Liver (tissue), 9 donors: ENCODE results near the gene PITPNC1. TPM values are rescaled to one million over a fixed set of nuclear protein-coding genes. Genes with fewer than 3 reads are reported as not detected.

Experiments
- DNase-seq: peaks from one replicate; pipeline ENCODE4 v3.0.0-alpha.2; 2017; ENCODE audit warnings: low spot score
- H3K27ac ChIP-seq, 2 donors: one replicate each; pipeline ENCODE4 v1.7.0; 2013; ENCODE audit warnings: inconsistent platforms in 2 of 2, low read length in 2 of 2, control low read depth in 1 of 2, low read depth in 1 of 2, mild to moderate bottlenecking in 1 of 2
- H3K27me3 ChIP-seq, 4 donors: one replicate each; pipeline versions ENCODE4 v1.6.1 to v1.7.0; 2013; ENCODE audit warnings: low read length in 3 of 4, inconsistent platforms in 1 of 4, mild to moderate bottlenecking in 1 of 4, moderate library complexity in 1 of 4; ENCODE audit not compliant: control insufficient read depth in 4 of 4, insufficient read depth in 4 of 4
- H3K36me3 ChIP-seq, 4 donors: one replicate each; pipeline versions ENCODE4 v1.6.1 to v1.7.0; 2013; ENCODE audit warnings: low read length in 3 of 4, mild to moderate bottlenecking in 3 of 4, low read depth in 1 of 4, moderate library complexity in 1 of 4; ENCODE audit not compliant: control insufficient read depth in 4 of 4, insufficient read depth in 3 of 4
- H3K4me1 ChIP-seq, 4 donors: one replicate each; pipeline versions ENCODE4 v1.6.1 to v1.7.0; 2013; ENCODE audit warnings: low read length in 3 of 4, mild to moderate bottlenecking in 3 of 4, moderate library complexity in 1 of 4; ENCODE audit not compliant: control insufficient read depth in 4 of 4, insufficient read depth in 4 of 4
- H3K4me3 ChIP-seq, 3 donors: one replicate each; pipeline versions ENCODE4 v1.6.1 to v1.7.0; 2013; ENCODE audit warnings: low read length in 3 of 3, control low read depth in 1 of 3, low read depth in 1 of 3, mild to moderate bottlenecking in 1 of 3
- H3K9ac ChIP-seq, 2 donors: one replicate each; pipeline ENCODE4 v1.7.0; 2013; ENCODE audit warnings: low read length in 2 of 2, mild to moderate bottlenecking in 2 of 2, moderate library complexity in 2 of 2, control low read depth in 1 of 2, low read depth in 1 of 2
- H3K9me3 ChIP-seq, 4 donors: one replicate each; pipeline versions ENCODE4 v1.6.1 to v1.7.0; 2013; ENCODE audit warnings: low read length in 3 of 4; ENCODE audit not compliant: control insufficient read depth in 4 of 4
- ATF3 ChIP-seq: IDR thresholded peaks from 2 replicates; pipeline ENCODE4 v1.6.1; 2016; ENCODE audit warnings: antibody characterized with exemption
- CTCF ChIP-seq: fragments of 150-350 bp; IDR thresholded peaks from 2 replicates; pipeline ENCODE4 v1.5.1; 2017; ENCODE audit warnings: improper control_type of control experiment, low read depth, low read length; ENCODE audit not compliant: missing input control
- EGR1 ChIP-seq, 2 donors: IDR thresholded peaks; 2 replicates each; pipeline ENCODE4 v1.6.1; 2016 to 2018; ENCODE audit warnings: antibody characterized with exemption in 2 of 2, low read depth in 2 of 2
- FOXA1 ChIP-seq: IDR thresholded peaks from 2 replicates; pipeline ENCODE4 v1.6.1; 2016; ENCODE audit warnings: antibody characterized with exemption
- FOXA2 ChIP-seq: IDR thresholded peaks from 2 replicates; pipeline ENCODE4 v1.6.1; 2016; ENCODE audit warnings: antibody characterized with exemption
- GABPA ChIP-seq, 2 donors: IDR thresholded peaks in 1 of 2; conservative IDR thresholded peaks in 1 of 2; 2 replicates each; pipeline ENCODE4 v1.6.1; 2016; ENCODE audit warnings: antibody characterized with exemption in 2 of 2, mild to moderate bottlenecking in 1 of 2, moderate library complexity in 1 of 2
- HNF4A ChIP-seq, 2 donors: conservative IDR thresholded peaks; 2 replicates each; pipeline ENCODE4 v1.6.1; 2016; ENCODE audit warnings: antibody characterized with exemption in 2 of 2, mild to moderate bottlenecking in 2 of 2
- HNF4G ChIP-seq: IDR thresholded peaks from 2 replicates; pipeline ENCODE4 v1.6.1; 2016; ENCODE audit warnings: antibody characterized with exemption
- JUND ChIP-seq, 2 donors: IDR thresholded peaks; 2 replicates each; pipeline ENCODE4 v1.6.1; 2016; ENCODE audit warnings: antibody characterized with exemption in 2 of 2
- RAD21 ChIP-seq, 2 donors: IDR thresholded peaks; 2 replicates each; pipeline ENCODE4 v1.6.1; 2016; ENCODE audit warnings: antibody characterized with exemption in 2 of 2, mild to moderate bottlenecking in 2 of 2
- RXRA ChIP-seq, 2 donors: IDR thresholded peaks; 2 replicates each; pipeline ENCODE4 v1.6.1; 2017 to 2018; ENCODE audit warnings: antibody characterized with exemption in 2 of 2, mild to moderate bottlenecking in 1 of 2
- SP1 ChIP-seq: IDR thresholded peaks from 2 replicates; pipeline ENCODE4 v1.6.1; 2018; ENCODE audit warnings: antibody characterized with exemption, mild to moderate bottlenecking
- TAF1 ChIP-seq: conservative IDR thresholded peaks from 2 replicates; pipeline ENCODE4 v1.6.1; 2016; ENCODE audit warnings: antibody characterized with exemption, mild to moderate bottlenecking
- YY1 ChIP-seq: IDR thresholded peaks from 2 replicates; pipeline ENCODE4 v1.6.1; 2016; ENCODE audit warnings: antibody characterized with exemption, mild to moderate bottlenecking
- WGBS: extraction: QIAGEN DNeasy Blood & Tissue Kit; methylation state at CpG from one replicate; pipeline ENCODE4 v1.1.7; 2013; 5-methylcytosine and 5-hydroxymethylcytosine counted together
- polyA plus RNA-seq, 2 donors: library from polyadenylated mRNA; stranded (reverse) in 1 of 2; unstranded in 1 of 2; fragments of 200-250 nt in 1 of 2; fragments of >200 nt in 1 of 2; fragmentation: Nextera tagmentation in 1 of 2; extraction: Ambion mirVana in 1 of 2; gene quantifications; one replicate each; pipeline versions ENCODE4 v1.2.1 to v1.2.3, GENCODE V29; 2013 to 2015
- total RNA-seq, 2 donors: library from RNA; depleted of rRNA; stranded (reverse); fragments of >200 nt; gene quantifications; one replicate each; pipeline ENCODE4 v1.2.3, GENCODE V29; 2014
- TF ChIP-seq, protein P1 (sequence below): IDR thresholded peaks from 2 replicates; pipeline ENCODE4 v1.6.1; 2016; ENCODE audit warnings: antibody characterized with exemption
- donor health status: healthy.
- donor health status: healthy.
- donor health status: healthy.
- donor health status: healthy.
- donor health status: healthy.

The PITPNC1 gene
- total and polyA plus RNA-seq, 4 donors = 2.3 to 10.2 (median 5.7) TPM

- TF ChIP-seq CTCF (no peak), EGR1 (IDR thresholded peaks at IDR 0.05; ENCODE audit: low read depth in 2 of 2) (no peak)
Measured at GRCh38 chr17:67574658-67575293, 197.7 kb downstream of the PITPNC1 start (continued).

GRCh38 chr17:67575325-67575724 lies 198.2 kb downstream of the PITPNC1 start:
- Histone ChIP-seq H3K4me1 (no peaks in the 10 kb centered on the region), H3K27ac (no peak overlapping the region), H3K27me3 (no peaks in the 10 kb centered on the region), H3K36me3 (no peaks in the 10 kb centered on the region), H3K9me3 (no peaks in the 10 kb centered on the region), H3K4me3 (no peak overlapping the region), H3K9ac (no peak overlapping the region)
- WGBS = 84% methylated on average over 13 of the region's 13 CpGs
- DNase-seq = no peak
- TF ChIP-seq, protein P1, sequence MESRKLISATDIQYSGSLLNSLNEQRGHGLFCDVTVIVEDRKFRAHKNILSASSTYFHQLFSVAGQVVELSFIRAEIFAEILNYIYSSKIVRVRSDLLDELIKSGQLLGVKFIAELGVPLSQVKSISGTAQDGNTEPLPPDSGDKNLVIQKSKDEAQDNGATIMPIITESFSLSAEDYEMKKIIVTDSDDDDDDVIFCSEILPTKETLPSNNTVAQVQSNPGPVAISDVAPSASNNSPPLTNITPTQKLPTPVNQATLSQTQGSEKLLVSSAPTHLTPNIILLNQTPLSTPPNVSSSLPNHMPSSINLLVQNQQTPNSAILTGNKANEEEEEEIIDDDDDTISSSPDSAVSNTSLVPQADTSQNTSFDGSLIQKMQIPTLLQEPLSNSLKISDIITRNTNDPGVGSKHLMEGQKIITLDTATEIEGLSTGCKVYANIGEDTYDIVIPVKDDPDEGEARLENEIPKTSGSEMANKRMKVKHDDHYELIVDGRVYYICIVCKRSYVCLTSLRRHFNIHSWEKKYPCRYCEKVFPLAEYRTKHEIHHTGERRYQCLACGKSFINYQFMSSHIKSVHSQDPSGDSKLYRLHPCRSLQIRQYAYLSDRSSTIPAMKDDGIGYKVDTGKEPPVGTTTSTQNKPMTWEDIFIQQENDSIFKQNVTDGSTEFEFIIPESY = no peak
- no peak for TF ChIP-seq ATF3
- TF ChIP-seq TAF1 = no peak
- TF ChIP-seq HNF4A (conservative IDR thresholded peaks at IDR 0.05) = no peak
- TF ChIP-seq FOXA1 = no peak
- no peak for TF ChIP-seq GABPA (IDR thresholded peaks at IDR 0.05 in 1 of 2, conservative IDR thresholded peaks at IDR 0.05 in 1 of 2)
- TF ChIP-seq RAD21 (IDR thresholded peaks at IDR 0.05) = no peak
- TF ChIP-seq HNF4G = no peak
- TF ChIP-seq SP1 = no peak
- TF ChIP-seq YY1 = no peak
- TF ChIP-seq FOXA2 = no peak
- no peak for TF ChIP-seq RXRA (IDR thresholded peaks at IDR 0.05)
- TF ChIP-seq JUND (IDR thresholded peaks at IDR 0.05) = no peak
- no peak for TF ChIP-seq CTCF
